Measurements from ENCODE around the gene RUNX2. TPM values are rescaled to one million over a fixed set of nuclear protein-coding genes. Genes with fewer than 3 reads are reported as not detected.
A peak's percentile ranks its signal among the peaks of the same experiment; 100 is the strongest.
"Not testable (repeated sequence)": the region's sequence is repeated elsewhere in the genome, so short reads cannot be mapped to it uniquely, and the experiment has no call there.

RUNX2 gene
- polyA plus RNA-seq, 4 donors: 2.8 to 3.8 (median 3.0) TPM

GRCh38 chr6:45657226-45657625, 329.1 kb downstream of the RUNX2 start:
- no peak for DNase-seq (ENCODE audit: low read depth in 4 of 4, low spot score in 2 of 4)

- DNase-seq (ENCODE audit: low read depth in 4 of 4, low spot score in 2 of 4): no peak
Observed at GRCh38 chr6:45658400-45658799, 330.3 kb downstream of the RUNX2 start.

GRCh38 chr6:45658958-45659357, 330.8 kb downstream of the RUNX2 start:
- no peak for DNase-seq (ENCODE audit: low read depth in 4 of 4, low spot score in 2 of 4)

GRCh38 chr6:45661661-45662060, 333.5 kb downstream of the RUNX2 start:
- no peak for DNase-seq (ENCODE audit: low read depth in 4 of 4, low spot score in 2 of 4)

GRCh38 chr6:45663251-45664221, 335.4 kb downstream of the RUNX2 start:
- DNase-seq (ENCODE audit: low read depth in 4 of 4, low spot score in 2 of 4): peak in 1 of 4 donors; percentile 34

GRCh38 chr6:45664707-45665106, 336.6 kb downstream of the RUNX2 start:
- DNase-seq (ENCODE audit: low read depth in 4 of 4, low spot score in 2 of 4): no peak

- DNase-seq (ENCODE audit: low read depth in 4 of 4, low spot score in 2 of 4): no peak
Observed at GRCh38 chr6:45665859-45666258, 337.7 kb downstream of the RUNX2 start.

GRCh38 chr6:45666846-45667245, 338.7 kb downstream of the RUNX2 start:
- no peak for DNase-seq (ENCODE audit: low read depth in 4 of 4, low spot score in 2 of 4)

- no peak for DNase-seq (ENCODE audit: low read depth in 4 of 4, low spot score in 2 of 4)
Observed at GRCh38 chr6:45667300-45667699, 339.2 kb downstream of the RUNX2 start.

GRCh38 chr6:45667766-45668165, 339.6 kb downstream of the RUNX2 start:
- no peak for DNase-seq (ENCODE audit: low read depth in 4 of 4, low spot score in 2 of 4)

GRCh38 chr6:45668705-45669104, 340.6 kb downstream of the RUNX2 start:
- no peak for DNase-seq (ENCODE audit: low read depth in 4 of 4, low spot score in 2 of 4)

GRCh38 chr6:45673167-45673566, 345.0 kb downstream of the RUNX2 start:
- DNase-seq (ENCODE audit: low read depth in 4 of 4, low spot score in 2 of 4): not testable (repeated sequence)

GRCh38 chr6:45675166-45675565, 347.0 kb downstream of the RUNX2 start:
- DNase-seq (ENCODE audit: low read depth in 4 of 4, low spot score in 2 of 4): not testable (repeated sequence)

GRCh38 chr6:45675634-45676033, 347.5 kb downstream of the RUNX2 start:
- DNase-seq (ENCODE audit: low read depth in 4 of 4, low spot score in 2 of 4): no peak

- no peak for DNase-seq (ENCODE audit: low read depth in 4 of 4, low spot score in 2 of 4)
Observed at GRCh38 chr6:45676380-45676779, 348.2 kb downstream of the RUNX2 start.

- peak; percentile 55 to 77 (median 74) for DNase-seq (ENCODE audit: low read depth in 4 of 4, low spot score in 2 of 4)
Observed at GRCh38 chr6:45677381-45678284, 349.5 kb downstream of the RUNX2 start.

GRCh38 chr6:45678285-45678607, 350.1 kb downstream of the RUNX2 start:
- DNase-seq (ENCODE audit: low read depth in 4 of 4, low spot score in 2 of 4): no peak

GRCh38 chr6:45679163-45679562, 351.0 kb downstream of the RUNX2 start:
- DNase-seq (ENCODE audit: low read depth in 4 of 4, low spot score in 2 of 4): no peak

GRCh38 chr6:45679631-45680030, 351.5 kb downstream of the RUNX2 start:
- no peak for DNase-seq (ENCODE audit: low read depth in 4 of 4, low spot score in 2 of 4)

GRCh38 chr6:45681860-45682511, 353.9 kb downstream of the RUNX2 start:
- DNase-seq (ENCODE audit: low read depth in 4 of 4, low spot score in 2 of 4): no peak

- DNase-seq (ENCODE audit: low read depth in 4 of 4, low spot score in 2 of 4): no peak
Observed at GRCh38 chr6:45684476-45684875, 356.3 kb downstream of the RUNX2 start.

Data from left renal cortex interstitium (tissue), 4 donors.